Measurements from ENCODE around the gene RFXANK. TPM values are rescaled to one million over a fixed set of nuclear protein-coding genes. Genes with fewer than 3 reads are reported as not detected.

RFXANK gene
- total and polyA plus RNA-seq, 8 donors = 21.0 to 111 (median 31.5) TPM

- Histone ChIP-seq H3K4me1 (no peaks in the 10 kb centered on the region), H3K27ac (no peak overlapping the region), H3K4me3 (no peak overlapping the region), H3K9me3 (no peaks in the 10 kb centered on the region), H3K27me3 (no peaks in the 10 kb centered on the region), H3K36me3 (peaks cover 0 to 7% (median 0%) of the 10 kb centered on the region in 3 donors)
- WGBS, 2 donors = 85 to 92% methylated on average over 8 of the region's 8 CpGs
- no peak for DNase-seq
- no peak for FAIRE-seq
- ATAC-seq = no peak
- intact Hi-C loops (cut with DNase I) = no loop called here
- no peak for TF ChIP-seq CTCF (IDR thresholded peaks at IDR 0.05)
Observed at GRCh38 chr19:19176950-19177349, 15.1 kb upstream of the RFXANK start.

DNA sequence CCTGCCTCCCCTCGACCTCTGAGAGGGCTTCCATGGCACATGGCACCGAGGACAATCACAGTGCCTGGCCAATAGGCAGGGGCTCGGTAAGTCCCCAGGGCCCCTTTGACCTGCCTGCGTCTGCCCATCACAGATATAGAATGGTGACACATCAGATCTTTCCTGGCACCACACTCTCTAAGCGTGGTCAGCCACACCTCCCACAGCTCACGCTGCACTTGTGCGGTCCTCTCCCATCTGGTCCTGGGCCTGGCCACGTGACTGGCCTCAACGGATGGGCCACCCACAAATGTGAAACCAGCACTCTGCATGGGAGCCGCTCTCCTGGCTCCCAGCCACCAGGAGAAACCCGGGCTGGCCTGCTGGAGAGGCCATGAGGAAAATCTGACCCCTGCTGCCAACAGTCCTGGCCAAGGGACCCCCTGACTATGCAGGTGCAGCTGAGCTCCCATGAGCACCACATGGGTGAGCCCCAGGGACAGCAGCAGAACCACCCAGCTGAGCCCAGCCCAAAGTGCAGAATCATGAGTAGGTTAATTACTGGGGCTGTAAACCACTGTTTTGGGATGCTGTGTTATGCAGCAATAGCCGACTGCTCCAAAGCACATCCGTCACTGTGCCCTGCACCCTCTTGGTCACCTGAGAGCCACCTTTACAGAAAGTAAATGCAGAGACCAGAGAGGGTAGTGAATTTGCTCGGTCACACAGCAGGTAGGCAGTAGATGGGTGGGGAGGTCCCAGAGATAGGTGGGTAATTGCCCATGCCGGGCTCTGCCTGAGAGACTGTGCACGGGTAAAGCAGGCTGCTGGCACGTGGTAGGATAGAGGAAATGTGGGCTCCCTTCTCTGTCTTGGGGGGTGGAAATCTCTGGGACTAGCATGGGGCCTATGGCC, 12.3 kb upstream of the RFXANK start:
- no peak for TF ChIP-seq CTCF (IDR thresholded peaks at IDR 0.05)
- Histone ChIP-seq H3K4me3 (no peak overlapping the region), H3K4me1 (no peaks in the 10 kb centered on the region), H3K27ac (no peak overlapping the region), H3K36me3 (peaks cover 0 to 7% (median 0%) of the 10 kb centered on the region in 3 donors), H3K27me3 (no peaks in the 10 kb centered on the region), H3K9me3 (no peaks in the 10 kb centered on the region)
- ATAC-seq = no peak
- 91 to 95% methylated on average over 17 of the region's 17 CpGs for WGBS, 2 donors
- intact Hi-C loops (cut with DNase I) = no loop called here
- no peak for DNase-seq
- no peak for FAIRE-seq

DNA sequence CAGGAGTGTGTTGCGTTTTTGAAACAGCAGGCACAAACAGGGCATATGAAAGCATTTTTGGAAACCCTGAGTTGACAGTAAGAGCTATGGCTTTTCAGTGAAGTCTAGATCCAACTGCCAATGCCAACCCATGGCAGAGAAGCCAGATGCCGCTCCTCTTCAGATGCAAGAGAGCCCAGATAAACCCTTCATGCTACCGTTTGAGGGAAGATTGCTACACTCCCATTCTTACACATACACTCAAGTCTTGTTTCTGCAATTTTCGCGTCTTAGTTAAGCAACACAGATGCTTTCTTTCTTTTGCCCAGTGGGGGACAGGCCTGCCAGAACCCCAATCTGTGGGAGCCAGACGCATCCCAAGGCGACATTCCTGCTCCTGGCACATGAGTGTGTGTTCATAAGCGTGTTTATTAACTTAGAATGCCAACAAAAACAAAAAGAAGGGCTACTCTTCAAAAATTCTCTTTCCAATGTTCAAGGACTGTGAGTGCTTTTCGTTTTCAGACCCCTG, 10.5 kb upstream of the RFXANK start:
- H3K27me3 ChIP-seq = no peaks in the 10 kb centered on the region
- H3K4me3 ChIP-seq = no peak overlapping the region
- H3K4me1 ChIP-seq = no peaks in the 10 kb centered on the region
- ATAC-seq = no peak
- FAIRE-seq = no peak
- no peak for DNase-seq
- no peaks in the 10 kb centered on the region for H3K9me3 ChIP-seq
- no peak overlapping the region for H3K27ac ChIP-seq
- no peak for TF ChIP-seq CTCF (IDR thresholded peaks at IDR 0.05)
- peaks cover 0 to 7% (median 0%) of the 10 kb centered on the region in 3 donors for H3K36me3 ChIP-seq
- WGBS, 2 donors = 90 to 91% methylated on average over 9 of the region's 9 CpGs
- intact Hi-C loops (cut with DNase I) = no loop called here

DNA sequence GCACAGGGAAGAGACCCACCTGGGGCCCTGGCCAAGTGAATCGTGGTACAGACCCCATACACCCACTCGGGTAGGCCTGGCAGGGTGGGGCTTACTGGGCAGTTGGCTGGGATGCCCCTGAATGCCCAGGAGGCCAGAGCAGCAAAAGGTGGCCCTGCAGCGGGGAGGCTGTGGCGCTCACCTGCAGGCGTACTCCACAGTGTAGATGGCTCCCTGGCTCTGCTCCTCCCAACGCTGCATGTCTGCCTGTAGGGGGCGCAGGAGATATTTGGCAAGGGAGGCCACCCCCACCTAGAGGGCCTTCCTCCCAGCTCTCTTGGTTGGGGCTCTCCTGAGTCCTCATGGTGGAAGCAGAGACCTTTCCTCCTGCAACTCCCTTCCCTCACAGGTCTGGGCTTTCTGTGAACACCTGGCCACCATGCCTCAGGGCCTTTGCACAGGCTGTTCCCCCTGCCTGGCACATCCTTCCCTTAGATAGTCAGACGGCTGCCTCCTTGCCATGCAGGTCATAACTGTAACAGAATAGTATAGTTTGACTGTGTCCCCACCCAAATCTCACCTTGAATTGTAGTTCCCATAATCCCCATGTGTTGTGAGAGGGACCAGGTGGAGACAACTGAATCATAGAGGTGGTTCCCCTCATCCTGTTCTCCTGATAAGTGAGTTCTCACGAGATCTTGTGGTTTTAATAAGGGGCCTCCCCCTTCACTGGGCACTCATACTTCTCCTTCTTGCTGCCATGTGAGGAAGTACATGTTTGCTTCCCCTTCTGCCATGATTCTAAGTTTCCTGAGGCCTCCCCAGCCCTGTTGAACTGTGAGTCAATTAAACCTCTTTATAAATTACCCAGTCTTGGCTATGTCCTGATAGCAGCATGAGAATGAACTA, 6.0 kb upstream of the RFXANK start:
- Histone ChIP-seq H3K9me3 (no peaks in the 10 kb centered on the region), H3K36me3 (no peaks in the 10 kb centered on the region), H3K27me3 (no peaks in the 10 kb centered on the region), H3K4me1 (peaks cover 10 to 17% (median 11%) of the 10 kb centered on the region in 3 donors), H3K27ac (no peak overlapping the region), H3K4me3 (no peak overlapping the region)
- peak; percentile 18 to 39 (median 22) for TF ChIP-seq CTCF (IDR thresholded peaks at IDR 0.05)
- intact Hi-C loops (cut with DNase I) = no loop called here
- FAIRE-seq (no peak), ATAC-seq (peak; percentile 41 to 77 (median 67)), DNase-seq (no peak)
- 60 to 62% methylated on average over 9 of the region's 9 CpGs for WGBS, 2 donors
